Stomach (tissue), 19 donors: ENCODE measurements around the gene LVRN. TPM values are rescaled to one million over a fixed set of nuclear protein-coding genes. Genes with fewer than 3 reads are reported as not detected.
"Not testable (repeated sequence)": the region's sequence is repeated elsewhere in the genome, so short reads cannot be mapped to it uniquely, and the experiment has no call there.

Experiments used
- DNase-seq, 2 donors: peaks; one replicate each; pipeline versions ENCODE4 v3.0.0 to v3.0.0-alpha.2; 2013 to 2019
- H3K27ac ChIP-seq, 5 donors: fragments of 200-600 bp in 4 of 5; sonication (generic) in 4 of 5; one replicate each; pipeline ENCODE4 v1.5.1; 2013 to 2019; ENCODE audit warnings: mild to moderate bottlenecking in 1 of 5, moderate library complexity in 1 of 5
- H3K27me3 ChIP-seq, 3 donors: fragments of 200-600 bp; sonication (generic); one replicate each; pipeline ENCODE4 v1.5.1; 2017 to 2019; ENCODE audit warnings: mixed run types in 1 of 3
- H3K36me3 ChIP-seq, 4 donors: fragments of 200-600 bp; sonication (generic); 1 replicate in 3 of 4; 2 replicates in 1 of 4; pipeline ENCODE4 v1.5.1; 2016 to 2019
- H3K4me1 ChIP-seq, 4 donors: fragments of 200-600 bp; sonication (generic); one replicate each; pipeline ENCODE4 v1.5.1; 2016 to 2019
- H3K4me3 ChIP-seq, 4 donors: fragments of 200-600 bp; sonication (generic) in 3 of 4; one replicate each; pipeline ENCODE4 v1.5.1; 2016 to 2019; ENCODE audit warnings: mild to moderate bottlenecking in 1 of 4
- H3K9me3 ChIP-seq, 4 donors: fragments of 200-600 bp; sonication (generic); one replicate each; pipeline ENCODE4 v1.5.1; 2016 to 2019
- CTCF ChIP-seq, 7 experiments: fragments of 450-650 bp in 4 of 7; fragments of 200-600 bp in 3 of 7; sonication (generic) in 3 of 7; IDR thresholded peaks; one replicate each; pipeline ENCODE4 v1.5.1; 2016 to 2019; ENCODE audit warnings: antibody characterized with exemption in 7 of 7, control low read depth in 2 of 7, mild to moderate bottlenecking in 1 of 7
- EP300 ChIP-seq: sonication (generic); formaldehyde crosslinking; IDR thresholded peaks from one replicate; pipeline ENCODE4 v1.6.1; 2017; ENCODE audit warnings: antibody characterized with exemption
- POLR2A ChIP-seq, 4 donors: fragments of 450-650 bp; IDR thresholded peaks; one replicate each; pipeline ENCODE4 v1.6.1; 2016; ENCODE audit warnings: antibody characterized with exemption in 4 of 4, control low read depth in 2 of 4, mild to moderate bottlenecking in 1 of 4, moderate library complexity in 1 of 4
- POLR2AphosphoS5 ChIP-seq, 3 donors: sonication (generic); formaldehyde crosslinking; IDR thresholded peaks; one replicate each; pipeline ENCODE4 v1.6.1; 2016; ENCODE audit warnings: antibody characterized with exemption in 3 of 3
- WGBS, 5 donors: extraction: QIAGEN DNeasy Blood & Tissue Kit in 3 of 5; methylation state at CpG; one replicate each; pipeline versions ENCODE4 v1.1.5 to v1.1.7; 2013 to 2018; 5-methylcytosine and 5-hydroxymethylcytosine counted together
- intact Hi-C: fragments of 100-400 bp; cut with DNase I; formaldehyde crosslinking; loops from one replicate; pipeline ENCODE4 v1.15.1; 2023; ENCODE audit warnings: low total_unique reads
- long read RNA-seq, 10 donors: transcript quantifications; one replicate each; lab custom pipeline, GENCODE V29; 2026
- polyA plus RNA-seq, 3 donors: library from polyadenylated mRNA; stranded (reverse); fragments of 200-250 nt; gene quantifications; one replicate each; pipeline ENCODE4 v1.2.3, GENCODE V29; 2013
- total RNA-seq, 5 donors: library from RNA; depleted of rRNA; stranded (reverse); fragments of >200 nt; gene quantifications; one replicate each; pipeline versions ENCODE4 v1.1.0 to v1.2.3, GENCODE V29; 2014 to 2016
- donor health status: healthy with polysubstance abuse.
- donor health status: Bipolar disorder and iron deficiency.
- donor health status: healthy.

LVRN gene, protein sequence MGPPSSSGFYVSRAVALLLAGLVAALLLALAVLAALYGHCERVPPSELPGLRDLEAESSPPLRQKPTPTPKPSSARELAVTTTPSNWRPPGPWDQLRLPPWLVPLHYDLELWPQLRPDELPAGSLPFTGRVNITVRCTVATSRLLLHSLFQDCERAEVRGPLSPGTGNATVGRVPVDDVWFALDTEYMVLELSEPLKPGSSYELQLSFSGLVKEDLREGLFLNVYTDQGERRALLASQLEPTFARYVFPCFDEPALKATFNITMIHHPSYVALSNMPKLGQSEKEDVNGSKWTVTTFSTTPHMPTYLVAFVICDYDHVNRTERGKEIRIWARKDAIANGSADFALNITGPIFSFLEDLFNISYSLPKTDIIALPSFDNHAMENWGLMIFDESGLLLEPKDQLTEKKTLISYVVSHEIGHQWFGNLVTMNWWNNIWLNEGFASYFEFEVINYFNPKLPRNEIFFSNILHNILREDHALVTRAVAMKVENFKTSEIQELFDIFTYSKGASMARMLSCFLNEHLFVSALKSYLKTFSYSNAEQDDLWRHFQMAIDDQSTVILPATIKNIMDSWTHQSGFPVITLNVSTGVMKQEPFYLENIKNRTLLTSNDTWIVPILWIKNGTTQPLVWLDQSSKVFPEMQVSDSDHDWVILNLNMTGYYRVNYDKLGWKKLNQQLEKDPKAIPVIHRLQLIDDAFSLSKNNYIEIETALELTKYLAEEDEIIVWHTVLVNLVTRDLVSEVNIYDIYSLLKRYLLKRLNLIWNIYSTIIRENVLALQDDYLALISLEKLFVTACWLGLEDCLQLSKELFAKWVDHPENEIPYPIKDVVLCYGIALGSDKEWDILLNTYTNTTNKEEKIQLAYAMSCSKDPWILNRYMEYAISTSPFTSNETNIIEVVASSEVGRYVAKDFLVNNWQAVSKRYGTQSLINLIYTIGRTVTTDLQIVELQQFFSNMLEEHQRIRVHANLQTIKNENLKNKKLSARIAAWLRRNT
- total RNA-seq (1 to 10 TPM in 1 of 5 donors, under 1 TPM in 1, not detected in 3; 0.58 to 1.3 TPM), polyA plus RNA-seq (under 1 TPM in 2 of 3 donors, not detected in 1; 0.06 to 0.13 TPM)
- long read RNA-seq, donor 1, result 0 reads
- long read RNA-seq, donor 2, result 0 reads
- long read RNA-seq, donor 3, result 0 reads
- long read RNA-seq, donor 4, result 0 reads
- long read RNA-seq, donor 5, result 0 reads
- long read RNA-seq, donor 6, partial matches to known transcripts, result 0 of 1 reads
- long read RNA-seq, donor 6, other reads (novel, unspliced or antisense), result 0 of 1 reads
- long read RNA-seq, donor 7, partial matches to known transcripts, result 1,378 of 1,378 reads
- long read RNA-seq, donor 7, other reads (novel, unspliced or antisense), result 0 of 1,378 reads
- long read RNA-seq, donor 8, result 0 reads
- long read RNA-seq, donor 9, result 0 reads
- long read RNA-seq, donor 10, result 0 reads

DNA sequence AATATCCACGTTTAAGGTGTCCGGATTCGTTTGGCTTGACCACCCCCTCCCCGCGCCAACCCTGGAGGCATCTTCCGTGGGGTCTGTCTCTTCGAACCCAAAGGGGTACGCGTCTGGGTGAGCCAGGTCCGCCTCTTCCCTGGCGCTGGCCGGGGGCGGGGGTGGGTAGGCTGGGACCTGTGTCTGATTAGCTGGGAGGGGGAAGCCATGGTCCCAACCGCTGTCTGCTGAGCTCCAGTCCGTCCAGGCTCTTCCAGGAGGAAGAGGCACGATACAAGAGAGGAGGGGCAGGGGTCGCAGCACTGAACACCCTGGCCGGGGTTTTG is at the start of gene LVRN:
LVRN (plus strand) TSS at position 237 of the 326 bp plus-strand sequence. CDS start 143 bp downstream, outside the sequence.
- peak within 1 kb of the TSS; percentile 33 to 56 (median 42) for H3K4me3 ChIP-seq
- H3K27ac ChIP-seq, result peak within 1 kb of the TSS in 1 of 5 donors; percentile 16
- TF ChIP-seq EP300 (no peak), CTCF (IDR thresholded peaks at IDR 0.05) (no peak), POLR2AphosphoS5 (IDR thresholded peaks at IDR 0.05) (no peak), POLR2A (IDR thresholded peaks at IDR 0.05) (no peak)
- intact Hi-C loops, result no loop called here
- no peaks in the 10 kb centered on the region for H3K36me3 ChIP-seq
- H3K4me1 ChIP-seq, result peaks cover 19 to 25% (median 22%) of the 10 kb centered on the region in 4 donors
- H3K27me3 ChIP-seq, result peaks cover 9 to 76% (median 39%) of the 10 kb centered on the region in 3 donors
- no peaks in the 10 kb centered on the region for H3K9me3 ChIP-seq
- 0 to 10% (median 7%) methylated on average over 7 to 18 of the region's 18 CpGs for WGBS, 5 donors
- DNase-seq, result no peak

DNA sequence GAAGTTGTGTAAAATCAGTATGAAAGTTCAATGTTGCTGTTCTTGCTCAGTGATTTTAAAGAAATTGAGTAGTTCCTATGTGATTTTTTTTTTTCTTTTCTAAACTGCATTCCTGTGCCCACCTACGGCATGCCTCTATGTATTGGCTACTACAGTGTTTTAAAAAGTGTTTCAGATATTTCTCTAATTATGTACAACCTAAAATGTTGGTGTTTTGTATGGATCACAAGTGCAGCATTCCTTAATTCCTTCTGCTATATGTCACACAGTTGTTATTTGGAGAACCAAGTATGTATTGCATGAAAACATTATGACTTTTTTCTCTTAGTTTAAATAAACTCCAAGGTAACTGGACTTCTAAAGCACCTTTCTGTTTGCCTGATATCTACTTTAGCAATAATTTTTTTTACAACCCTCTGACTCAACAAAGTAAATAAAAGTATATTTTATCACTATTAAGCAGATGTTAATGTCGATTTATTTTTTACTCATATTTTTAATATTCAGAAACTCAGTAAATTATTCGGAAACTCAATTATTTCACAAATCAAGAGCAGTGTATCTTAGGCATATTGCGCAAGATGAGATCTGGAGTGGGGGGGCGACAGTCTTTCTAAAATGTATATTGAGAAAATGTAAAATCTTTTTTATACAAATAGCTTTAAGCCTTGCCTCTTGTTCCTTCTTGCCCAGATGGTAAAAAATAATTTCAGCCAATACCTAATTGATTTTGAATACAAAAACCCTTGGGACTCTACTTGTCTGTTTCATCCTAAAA is 48.5 kb upstream of the LVRN start:
- H3K27ac ChIP-seq, DNase-seq, intact Hi-C loops, H3K9me3 ChIP-seq, H3K4me1 ChIP-seq, H3K27me3 ChIP-seq, H3K4me3 ChIP-seq: not testable (repeated sequence)
- 76 to 86% (median 84%) methylated on average over 5 of the region's 5 CpGs for WGBS, 5 donors
- peaks cover 0 to 14% (median 5%) of the 10 kb centered on the region in 4 donors for H3K36me3 ChIP-seq

DNA sequence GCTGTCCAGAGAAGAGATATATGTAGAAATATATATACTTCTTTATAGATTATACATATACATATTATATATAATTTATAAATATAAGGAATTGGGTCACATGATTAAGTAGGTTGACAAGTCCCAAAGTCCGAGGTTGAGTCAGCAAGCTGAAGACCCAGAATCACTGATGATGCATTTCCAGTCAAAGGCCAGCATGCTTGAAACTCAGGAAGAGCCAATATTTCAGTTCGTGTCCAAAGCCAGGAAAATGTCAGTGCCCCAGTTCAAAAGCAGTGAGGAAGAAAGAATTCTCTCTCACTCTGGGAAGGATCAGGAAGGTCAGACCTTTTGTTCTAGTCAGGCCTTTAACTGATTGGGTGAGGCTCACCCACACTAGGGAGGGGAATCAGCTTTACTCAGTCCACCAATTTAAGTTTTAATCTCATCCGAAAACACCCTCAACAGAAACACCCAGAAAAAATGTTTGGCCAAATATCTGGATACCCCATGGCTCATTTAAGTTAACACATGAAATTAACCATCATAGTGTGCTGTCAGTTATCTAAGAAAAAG is 42.0 kb upstream of the LVRN start:
- Histone ChIP-seq H3K4me3 (no peak overlapping the region), H3K36me3 (peaks cover 0 to 7% (median 3%) of the 10 kb centered on the region in 4 donors), H3K9me3 (no peaks in the 10 kb centered on the region), H3K4me1 (no peaks in the 10 kb centered on the region), H3K27ac (no peak overlapping the region), H3K27me3 (no peaks in the 10 kb centered on the region)
- no peak for DNase-seq
- TF ChIP-seq POLR2A (IDR thresholded peaks at IDR 0.05) (no peak), EP300 (no peak), POLR2AphosphoS5 (IDR thresholded peaks at IDR 0.05) (no peak), CTCF (IDR thresholded peaks at IDR 0.05) (no peak)
- WGBS, 5 donors, result 76 to 85% (median 79%) methylated on average over 3 of the region's 3 CpGs
- intact Hi-C loops, result no loop called here

DNA sequence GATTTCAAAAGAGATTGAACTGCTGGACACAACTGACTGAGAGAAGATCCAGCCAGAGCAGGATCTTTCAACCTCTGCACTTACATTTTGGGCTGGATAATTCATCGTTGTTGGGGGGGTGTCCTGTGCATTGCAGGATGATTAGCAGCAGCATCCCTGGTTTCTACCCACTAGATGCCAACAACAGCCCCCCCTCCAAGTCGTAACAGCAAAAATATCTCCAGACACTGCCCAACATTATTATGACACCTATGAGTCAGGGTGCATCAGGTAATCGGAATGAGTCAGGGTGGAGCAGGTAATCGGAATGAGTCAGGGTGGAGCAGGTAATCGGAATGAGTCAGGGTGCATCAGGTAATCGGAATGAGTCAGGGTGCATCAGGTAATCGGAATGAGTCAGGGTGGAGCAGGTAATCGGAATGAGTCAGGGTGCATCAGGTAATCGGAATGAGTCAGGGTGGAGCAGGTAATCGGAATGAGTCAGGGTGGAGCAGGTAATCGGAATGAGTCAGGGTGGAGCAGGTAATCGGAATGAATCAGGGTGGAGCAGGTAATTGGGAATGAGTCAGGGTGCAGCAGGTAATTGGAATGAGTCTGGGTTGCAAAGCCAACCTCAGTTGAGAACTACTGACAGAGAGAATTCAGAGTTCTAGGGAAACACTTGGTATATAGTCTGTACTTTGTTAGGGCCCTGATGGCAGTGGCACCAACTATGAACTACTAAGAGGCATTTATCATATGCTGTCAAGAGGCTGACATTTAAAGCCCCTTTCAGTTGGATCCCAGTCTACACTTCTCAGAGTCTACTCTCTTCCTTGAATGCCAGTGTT is 33.5 kb upstream of the LVRN start:
- H3K27ac ChIP-seq, H3K4me3 ChIP-seq, H3K4me1 ChIP-seq, intact Hi-C loops, H3K9me3 ChIP-seq, H3K27me3 ChIP-seq, H3K36me3 ChIP-seq, DNase-seq: not testable (repeated sequence)
- WGBS, 5 donors, result 82 to 92% (median 89%) methylated on average over 12 of the region's 12 CpGs

DNA sequence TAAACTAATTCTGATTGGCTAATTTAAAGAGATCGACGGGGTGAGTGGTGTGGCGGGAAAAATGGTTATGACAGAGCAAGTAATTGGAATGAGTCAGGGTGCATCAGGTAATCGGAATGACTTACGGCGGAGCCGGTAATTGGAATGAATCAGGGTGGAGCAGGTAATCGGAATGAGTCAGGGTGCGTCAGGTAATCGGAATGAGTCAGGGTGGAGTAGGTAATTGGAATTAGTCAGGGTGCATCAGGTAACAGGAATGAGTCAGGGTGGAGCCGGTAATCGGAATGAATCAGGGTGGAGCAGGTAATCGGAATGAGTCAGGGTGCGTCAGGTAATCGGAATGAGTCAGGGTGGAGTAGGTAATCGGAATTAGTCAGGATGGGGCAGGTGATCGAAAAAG is 32.1 kb upstream of the LVRN start:
- H3K36me3 ChIP-seq, H3K4me3 ChIP-seq, H3K4me1 ChIP-seq, H3K27ac ChIP-seq, H3K9me3 ChIP-seq, intact Hi-C loops, H3K27me3 ChIP-seq, DNase-seq: not testable (repeated sequence)
- 87 to 96% (median 93%) methylated on average over 17 of the region's 17 CpGs for WGBS, 5 donors
